ENCODE measurements around the gene MRTFB. TPM values are rescaled to one million over a fixed set of nuclear protein-coding genes. Genes with fewer than 3 reads are reported as not detected.

The MRTFB gene
- total RNA-seq, 1 donor from 2014 or later = 20.9 TPM

DNA sequence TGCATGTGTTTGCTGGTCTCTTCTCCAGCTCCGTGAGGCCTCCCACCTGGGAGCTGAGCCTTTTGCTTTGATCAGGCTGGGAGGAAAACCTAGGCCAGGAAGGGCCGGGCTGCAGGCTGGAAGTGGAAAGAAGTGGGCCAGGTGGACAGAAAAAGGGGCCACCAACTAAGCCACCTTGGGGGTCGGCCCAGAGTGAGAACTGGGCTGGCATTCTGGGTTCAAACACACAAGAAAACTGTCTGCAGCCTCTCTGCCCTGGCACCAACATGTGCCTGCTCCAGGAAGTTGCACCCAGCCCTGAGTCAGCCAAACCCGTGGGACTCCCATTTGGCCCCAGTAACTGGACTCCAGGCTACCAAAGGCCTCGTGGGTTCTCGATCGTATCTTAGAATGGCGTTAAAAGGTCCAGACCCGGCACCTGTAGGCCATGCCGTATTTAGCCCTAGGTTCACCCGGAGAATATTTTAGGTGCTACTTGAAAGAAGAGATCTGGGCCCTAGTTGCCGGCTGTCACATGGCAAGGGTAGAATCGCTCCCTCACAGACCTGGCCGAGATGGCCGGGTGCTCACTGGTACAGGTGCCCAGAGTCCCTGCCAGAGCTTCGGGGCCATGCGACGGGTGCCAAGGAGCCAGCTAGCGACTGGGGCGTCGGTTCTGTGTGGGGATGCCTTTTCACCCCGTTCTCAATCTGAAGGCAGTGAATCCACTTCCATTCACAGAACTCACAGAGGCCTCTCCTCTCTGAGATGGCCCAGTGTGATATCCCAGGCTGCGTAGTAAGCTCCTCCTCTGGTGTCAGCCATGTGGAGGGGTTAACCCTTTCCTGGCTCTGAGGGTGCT lies 236.6 kb downstream of the MRTFB start:
- Mint-ChIP-seq H3K9me3 (no peaks in the 10 kb centered on the region), H3K27me3 (peaks cover 10% of the 10 kb centered on the region), H3K36me3 (ENCODE audit: low read depth) (no peaks in the 10 kb centered on the region), H3K4me1 (peaks cover 31% of the 10 kb centered on the region), H3K4me3 (no peak overlapping the region), H3K27ac (no peak overlapping the region)
- ChIA-PET POLR2A (interaction anchor here (3.7 kb wide), 1 partner anchor 22 kb away, joined by 12 read pairs; no protein-coding TSS in a partner anchor), CTCF (no interaction called here)
- no peak for ATAC-seq (ENCODE audit: low read depth)
- intact Hi-C loops (cut with micrococcal nuclease) = loop anchor here (10.0 kb wide), 1 partner anchor 107 kb away; no protein-coding TSS in a partner anchor
- no peak for DNase-seq
- TF ChIP-seq, protein P1, sequence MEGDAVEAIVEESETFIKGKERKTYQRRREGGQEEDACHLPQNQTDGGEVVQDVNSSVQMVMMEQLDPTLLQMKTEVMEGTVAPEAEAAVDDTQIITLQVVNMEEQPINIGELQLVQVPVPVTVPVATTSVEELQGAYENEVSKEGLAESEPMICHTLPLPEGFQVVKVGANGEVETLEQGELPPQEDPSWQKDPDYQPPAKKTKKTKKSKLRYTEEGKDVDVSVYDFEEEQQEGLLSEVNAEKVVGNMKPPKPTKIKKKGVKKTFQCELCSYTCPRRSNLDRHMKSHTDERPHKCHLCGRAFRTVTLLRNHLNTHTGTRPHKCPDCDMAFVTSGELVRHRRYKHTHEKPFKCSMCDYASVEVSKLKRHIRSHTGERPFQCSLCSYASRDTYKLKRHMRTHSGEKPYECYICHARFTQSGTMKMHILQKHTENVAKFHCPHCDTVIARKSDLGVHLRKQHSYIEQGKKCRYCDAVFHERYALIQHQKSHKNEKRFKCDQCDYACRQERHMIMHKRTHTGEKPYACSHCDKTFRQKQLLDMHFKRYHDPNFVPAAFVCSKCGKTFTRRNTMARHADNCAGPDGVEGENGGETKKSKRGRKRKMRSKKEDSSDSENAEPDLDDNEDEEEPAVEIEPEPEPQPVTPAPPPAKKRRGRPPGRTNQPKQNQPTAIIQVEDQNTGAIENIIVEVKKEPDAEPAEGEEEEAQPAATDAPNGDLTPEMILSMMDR (IDR thresholded peaks at IDR 0.05) = no peak

DNA sequence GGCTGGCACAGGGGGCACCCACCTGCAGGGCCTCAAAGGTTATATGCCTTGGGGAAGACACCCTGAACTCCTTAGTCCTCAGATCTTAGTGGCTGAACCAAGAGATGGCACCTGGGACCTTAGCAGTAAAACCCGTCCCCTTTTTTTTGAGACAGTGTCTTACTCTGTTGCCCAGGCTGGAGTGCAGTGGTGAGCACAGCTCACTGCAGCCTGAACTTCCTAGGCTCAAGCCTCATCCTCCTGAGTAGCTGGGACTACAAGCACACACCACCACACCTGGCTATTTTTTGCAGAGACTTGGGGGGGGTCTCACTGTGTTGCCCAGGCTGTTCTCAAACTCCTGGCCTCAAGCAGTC lies 237.2 kb downstream of the MRTFB start:
- Mint-ChIP-seq H3K27ac (no peak overlapping the region), H3K27me3 (peaks cover 8% of the 10 kb centered on the region), H3K4me3 (no peak overlapping the region), H3K4me1 (peaks cover 28% of the 10 kb centered on the region), H3K9me3 (no peaks in the 10 kb centered on the region), H3K36me3 (ENCODE audit: low read depth) (no peaks in the 10 kb centered on the region)
- DNase-seq (no peak), ATAC-seq (ENCODE audit: low read depth) (no peak)
- TF ChIP-seq, protein P1 (IDR thresholded peaks at IDR 0.05) = no peak
- POLR2A ChIA-PET = interaction anchor here (2.7 to 3.7 kb wide), 2 partner anchors 23 to 47 kb away, joined by 12 to 17 read pairs; no protein-coding TSS in a partner anchor
- intact Hi-C loops (cut with micrococcal nuclease) = loop anchor here (10.0 kb wide), 1 partner anchor 106 kb away; no protein-coding TSS in a partner anchor
- CTCF ChIA-PET = interaction anchor here (1.5 kb wide), 1 partner anchor 59 kb away, joined by 4 read pairs; no protein-coding TSS in a partner anchor

DNA sequence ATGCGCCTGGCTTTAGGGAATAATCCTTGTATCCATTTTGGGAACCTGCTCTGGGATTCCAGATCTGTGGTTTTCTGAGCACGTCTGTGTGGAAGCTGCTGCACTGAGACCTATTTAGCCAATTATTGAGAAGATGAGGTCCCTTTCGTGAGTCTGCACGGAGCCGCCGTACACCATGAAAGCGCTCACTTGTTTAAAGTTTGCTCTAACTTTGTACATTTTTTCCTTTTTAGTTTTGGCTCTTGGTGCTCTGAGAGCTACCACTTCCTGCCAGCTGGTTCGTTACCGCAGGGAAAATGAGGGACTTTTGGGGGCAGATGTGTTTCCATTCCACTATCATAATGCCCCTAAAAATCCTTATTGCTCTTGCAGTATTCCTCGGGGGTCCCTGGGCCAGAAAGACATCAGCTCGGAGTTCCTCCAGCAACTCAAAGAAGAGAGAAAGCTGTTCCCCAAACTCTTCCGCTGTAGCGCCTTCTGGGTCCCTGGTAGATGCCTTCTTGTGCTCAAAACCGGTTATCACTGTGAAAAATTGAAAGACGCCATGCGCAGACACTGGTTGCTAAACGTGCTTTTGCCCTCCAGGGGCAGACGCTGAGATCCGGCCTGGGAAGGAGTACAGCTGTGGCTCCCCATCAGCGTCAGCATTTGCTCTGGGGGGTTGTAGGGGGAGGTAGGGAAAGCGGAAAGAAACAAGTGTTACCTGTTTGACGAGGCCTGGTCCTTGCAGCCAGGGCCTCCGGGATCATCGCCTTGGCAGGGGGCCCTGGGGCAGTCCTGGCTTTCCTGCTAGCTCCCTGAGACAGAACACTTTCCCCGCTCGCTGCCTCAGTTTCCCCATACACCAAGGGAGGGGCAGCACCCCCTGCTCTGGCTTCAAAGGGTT lies 238.1 kb downstream of the MRTFB start:
- H3K4me1 Mint-ChIP-seq = peaks cover 25% of the 10 kb centered on the region
- ATAC-seq (ENCODE audit: low read depth) (peak; percentile 51), DNase-seq (no peak)
- H3K4me3 Mint-ChIP-seq = peak overlapping the region; percentile 72
- ChIA-PET POLR2A (interaction anchor here (0.5 to 3.7 kb wide), 4 partner anchors 12 to 68 kb away, joined by 5 to 17 read pairs (median 9); no protein-coding TSS in a partner anchor), CTCF (interaction anchor here (0.9 to 1.5 kb wide), 4 partner anchors 60 to 390 kb away, joined by 3 to 4 read pairs (median 4); partner anchors contain the start of gene ERCC4)
- peaks cover 6% of the 10 kb centered on the region for H3K27me3 Mint-ChIP-seq
- H3K9me3 Mint-ChIP-seq = no peaks in the 10 kb centered on the region
- no peaks in the 10 kb centered on the region for H3K36me3 Mint-ChIP-seq (ENCODE audit: low read depth)
- H3K27ac Mint-ChIP-seq = peak overlapping the region; percentile 43
- TF ChIP-seq, protein P1 (IDR thresholded peaks at IDR 0.05) = no peak
- intact Hi-C loops (cut with micrococcal nuclease) = loop anchor here (10.0 kb wide), 1 partner anchor 106 kb away; no protein-coding TSS in a partner anchor

DNA sequence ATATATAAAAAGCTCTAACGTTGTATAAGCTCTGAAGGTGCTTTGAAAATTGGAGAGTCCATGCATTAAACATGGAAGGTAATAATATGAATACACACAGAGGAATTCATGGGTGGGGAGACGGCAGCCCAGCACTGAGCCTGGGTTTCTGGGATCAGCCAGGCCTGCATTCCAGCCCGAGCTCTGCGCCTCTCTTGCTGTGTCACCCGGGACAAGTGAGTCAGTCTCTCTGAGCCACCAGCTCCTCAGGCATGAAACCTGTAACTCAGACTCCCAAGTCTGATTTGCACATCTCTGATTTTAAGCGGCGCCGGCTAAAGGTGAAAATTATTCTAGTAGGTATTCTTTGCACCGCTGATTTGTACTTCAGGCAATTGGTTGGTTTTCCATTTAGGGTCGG lies 238.8 kb downstream of the MRTFB start:
- ChIA-PET POLR2A (interaction anchor here (0.5 to 3.7 kb wide), 5 partner anchors 9 to 67 kb away, joined by 4 to 17 read pairs (median 6); no protein-coding TSS in a partner anchor), CTCF (interaction anchor here (0.9 to 1.5 kb wide), 5 partner anchors 61 to 390 kb away, joined by 3 to 4 read pairs (median 4); partner anchors contain the start of gene ERCC4)
- Mint-ChIP-seq H3K36me3 (ENCODE audit: low read depth) (no peaks in the 10 kb centered on the region), H3K4me1 (peaks cover 25% of the 10 kb centered on the region), H3K27ac (no peak overlapping the region), H3K27me3 (peaks cover 6% of the 10 kb centered on the region), H3K9me3 (no peaks in the 10 kb centered on the region), H3K4me3 (peak overlapping the region; percentile 72)
- TF ChIP-seq, protein P1 (IDR thresholded peaks at IDR 0.05) = no peak
- no peak for DNase-seq
- intact Hi-C loops (cut with micrococcal nuclease) = loop anchor here (1.0 to 10.0 kb wide), 2 partner anchors 44 to 105 kb away; no protein-coding TSS in a partner anchor
- no peak for ATAC-seq (ENCODE audit: low read depth)

All from activated B cell treated with CpG ODN at 0.5 μM for 24 hours (primary cell).